COLO829 (cell line): ENCODE data around the gene MIF4GD.
"Not testable (repeated sequence)": the region's sequence is repeated elsewhere in the genome, so short reads cannot be mapped to it uniquely, and the experiment has no call there.

Experiments
- DNase-seq: peaks from one replicate; pipeline ENCODE4 v3.0.0; 2012; ENCODE audit warnings: low spot score

Gene MIF4GD

GRCh38 chr17:75270966-75271232, at the start of gene MIF4GD:
MIF4GD (minus strand) TSS chr17:75271231; CDS start chr17:75270195, 1,036 bp downstream.
- DNase-seq = no peak

- DNase-seq = no peak
These were observed 49.1 kb upstream of the MIF4GD start for GRCh38 chr17:75319904-75320691.

GRCh38 chr17:75318615-75319222, 47.7 kb upstream of the MIF4GD start:
- DNase-seq = no peak

- DNase-seq = no peak
These were observed 47.2 kb upstream of the MIF4GD start for GRCh38 chr17:75318211-75318610.

- no peak for DNase-seq
These were observed 46.6 kb upstream of the MIF4GD start for GRCh38 chr17:75317671-75318070.

GRCh38 chr17:75316253-75316652, 45.2 kb upstream of the MIF4GD start:
- DNase-seq = no peak

GRCh38 chr17:75315541-75316243, 44.7 kb upstream of the MIF4GD start:
- no peak for DNase-seq

- DNase-seq = no peak
These were observed 43.0 kb upstream of the MIF4GD start for GRCh38 chr17:75313941-75314551.

GRCh38 chr17:75308732-75309629, 38.0 kb upstream of the MIF4GD start:
- DNase-seq = no peak

GRCh38 chr17:75307957-75308731, 37.1 kb upstream of the MIF4GD start:
- DNase-seq = no peak

GRCh38 chr17:75301502-75302206, 30.6 kb upstream of the MIF4GD start:
- no peak for DNase-seq

- no peak for DNase-seq
These were observed 30.0 kb upstream of the MIF4GD start for GRCh38 chr17:75301049-75301448.

GRCh38 chr17:75300280-75300679, 29.2 kb upstream of the MIF4GD start:
- DNase-seq = no peak

- no peak for DNase-seq
These were observed 24.4 kb upstream of the MIF4GD start for GRCh38 chr17:75295201-75296158.

GRCh38 chr17:75292810-75293448, 21.9 kb upstream of the MIF4GD start:
- DNase-seq = not testable (repeated sequence)

- DNase-seq = peak; percentile 39
These were observed 18.9 kb upstream of the MIF4GD start for GRCh38 chr17:75289832-75290337.

GRCh38 chr17:75289115-75289831, 18.2 kb upstream of the MIF4GD start, which contains the start of gene SLC25A19:
SLC25A19 (minus strand) TSS chr17:75289433; CDS start chr17:75286764, 2,669 bp downstream.
- DNase-seq = peak; percentile 98

- DNase-seq = peak; percentile 23
These were observed 17.7 kb upstream of the MIF4GD start for GRCh38 chr17:75288770-75289114.
